Stimulated activated CD8-positive, alpha-beta memory T cell treated with anti-CD3 and anti-CD28 coated beads, Interleukin-15, amount 100 ng/mL, for 24 hours (primary cell): ENCODE data around the gene ARID1B.

Experiments
- DNase-seq: peaks from one replicate; pipeline ENCODE4 v3.0.0-alpha.2; 2020; ENCODE audit warnings: low read depth

ARID1B gene

GRCh38 chr6:156776840-156777576, at the start of gene ARID1B:
ARID1B (plus strand) TSS chr6:156777378; CDS start chr6:156777681, 303 bp downstream.
- DNase-seq, result peak; percentile 38

GRCh38 chr6:156727715-156728385, 49.3 kb upstream of the ARID1B start:
- no peak for DNase-seq

GRCh38 chr6:156729248-156729647, 47.9 kb upstream of the ARID1B start:
- DNase-seq, result no peak

- no peak for DNase-seq
Measured at GRCh38 chr6:156731396-156731795, 45.8 kb upstream of the ARID1B start.

GRCh38 chr6:156735751-156736150, 41.4 kb upstream of the ARID1B start:
- DNase-seq, result no peak

- DNase-seq, result no peak
Measured at GRCh38 chr6:156740604-156741003, 36.6 kb upstream of the ARID1B start.

GRCh38 chr6:156741287-156742073, 35.7 kb upstream of the ARID1B start:
- DNase-seq, result no peak

GRCh38 chr6:156747715-156748114, 29.5 kb upstream of the ARID1B start:
- no peak for DNase-seq

- DNase-seq, result no peak
Measured at GRCh38 chr6:156748504-156748903, 28.7 kb upstream of the ARID1B start.

GRCh38 chr6:156752666-156753301, 24.4 kb upstream of the ARID1B start:
- DNase-seq, result no peak

GRCh38 chr6:156756630-156757610, 20.3 kb upstream of the ARID1B start:
- no peak for DNase-seq

- DNase-seq, result no peak
Measured at GRCh38 chr6:156757849-156758248, 19.3 kb upstream of the ARID1B start.

- no peak for DNase-seq
Measured at GRCh38 chr6:156760377-156760776, 16.8 kb upstream of the ARID1B start.

GRCh38 chr6:156762547-156762946, 14.6 kb upstream of the ARID1B start:
- DNase-seq, result no peak

- DNase-seq, result no peak
Measured at GRCh38 chr6:156765117-156765516, 12.1 kb upstream of the ARID1B start.

- DNase-seq, result no peak
Measured at GRCh38 chr6:156767603-156768467, 9.3 kb upstream of the ARID1B start.

GRCh38 chr6:156771047-156771446, 6.1 kb upstream of the ARID1B start:
- no peak for DNase-seq

- no peak for DNase-seq
Measured at GRCh38 chr6:156771761-156772160, 5.4 kb upstream of the ARID1B start.

- no peak for DNase-seq
Measured at GRCh38 chr6:156773476-156773875, 3.7 kb upstream of the ARID1B start.
